ENCODE data around the gene PEX7. TPM values are rescaled to one million over a fixed set of nuclear protein-coding genes. Genes with fewer than 3 reads are reported as not detected.
"Not testable (repeated sequence)": the region's sequence is repeated elsewhere in the genome, so short reads cannot be mapped to it uniquely, and the experiment has no call there.

PEX7 gene
- total RNA-seq, 2 experiments from 2014 or later = 2.5 to 3.3 TPM

DNA sequence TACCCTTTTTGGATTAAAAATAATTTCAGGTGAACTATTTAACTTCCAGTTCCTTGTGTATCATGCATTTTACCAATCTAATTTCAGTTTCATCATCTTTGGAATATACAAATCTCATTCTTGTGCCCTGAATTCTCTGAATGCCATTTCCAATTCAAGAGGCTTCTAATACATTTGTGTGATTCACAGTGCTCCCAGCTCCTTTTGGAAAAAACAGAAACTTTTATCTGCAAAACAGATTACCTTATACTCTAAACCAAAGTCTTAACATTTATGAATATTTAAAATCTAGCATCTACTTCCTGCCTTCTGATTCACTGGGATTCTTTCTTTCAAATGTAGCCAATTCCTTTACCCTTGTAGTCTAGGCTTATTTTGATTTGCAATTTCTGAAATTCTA is 11.1 kb upstream of the PEX7 start:
- H3K4me1 Mint-ChIP-seq (ENCODE audit: low read depth) = peaks cover 3% of the 10 kb centered on the region
- no peak overlapping the region for H3K4me3 Mint-ChIP-seq
- no peak overlapping the region for H3K27ac Mint-ChIP-seq
- H3K9me3 Mint-ChIP-seq (ENCODE audit: insufficient read depth) = no peaks in the 10 kb centered on the region
- ATAC-seq (no peak), DNase-seq (no peak)
- CTCF ChIA-PET = interaction anchor here (0.7 to 1.2 kb wide), 4 partner anchors 19 to 220 kb away, joined by 3 to 11 read pairs (median 3); partner anchors contain the start of gene MAP3K5
- H3K27me3 Mint-ChIP-seq (ENCODE audit: low read depth) = no peaks in the 10 kb centered on the region
- POLR2A ChIA-PET = no interaction called here
- no peaks in the 10 kb centered on the region for H3K36me3 Mint-ChIP-seq (ENCODE audit: low read depth)

DNA sequence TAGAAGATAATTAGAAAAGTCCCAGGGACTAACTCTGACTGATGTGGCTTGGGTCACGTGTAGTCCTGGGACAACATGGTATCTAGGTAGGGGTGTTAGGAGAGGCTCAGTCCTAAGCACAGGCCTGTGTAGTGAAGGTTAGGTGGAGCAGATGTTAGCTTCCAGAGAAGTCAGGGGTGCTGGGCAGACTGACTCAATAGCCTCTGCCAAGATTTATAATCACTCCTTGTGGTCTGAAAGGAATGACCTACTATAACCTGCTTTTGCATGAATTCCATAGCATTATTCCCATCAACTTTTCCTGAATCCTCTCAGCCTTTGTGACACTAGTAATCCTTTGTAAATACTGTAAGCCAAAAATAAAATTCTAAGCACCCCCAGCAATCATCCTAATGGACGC is 10.2 kb upstream of the PEX7 start:
- Mint-ChIP-seq H3K4me3 (no peak overlapping the region), H3K4me1 (ENCODE audit: low read depth) (peaks cover 3% of the 10 kb centered on the region), H3K36me3 (ENCODE audit: low read depth) (no peaks in the 10 kb centered on the region), H3K27me3 (ENCODE audit: low read depth) (no peaks in the 10 kb centered on the region), H3K27ac (no peak overlapping the region), H3K9me3 (ENCODE audit: insufficient read depth) (no peaks in the 10 kb centered on the region)
- no peak for DNase-seq
- CTCF ChIA-PET = interaction anchor here (1.3 kb wide), 1 partner anchor 10 kb away, joined by 5 read pairs; the partner anchor contains the start of gene PEX7
- POLR2A ChIA-PET = no interaction called here
- no peak for ATAC-seq

DNA sequence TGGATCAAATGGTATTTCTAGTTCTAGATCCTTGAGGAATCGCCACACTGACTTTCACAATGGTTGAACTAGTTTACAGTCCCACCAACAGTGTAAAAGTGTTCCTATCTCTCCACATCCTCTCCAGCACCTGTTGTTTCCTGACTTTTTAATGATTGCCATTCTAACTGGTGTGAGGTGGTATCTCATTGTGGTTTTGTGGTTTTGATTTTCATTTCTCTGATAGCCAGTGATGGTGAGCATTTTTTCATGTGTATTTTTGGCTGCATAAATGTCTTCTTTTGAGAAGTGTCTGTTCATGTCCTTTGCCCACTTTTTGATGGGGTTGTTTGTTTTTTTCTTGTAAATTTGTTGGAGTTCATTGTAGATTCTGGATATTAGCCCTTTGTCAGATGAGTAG is 6.8 kb upstream of the PEX7 start:
- DNase-seq; H3K4me1 Mint-ChIP-seq (ENCODE audit: low read depth); POLR2A ChIA-PET; H3K9me3 Mint-ChIP-seq (ENCODE audit: insufficient read depth); ATAC-seq; H3K27me3 Mint-ChIP-seq (ENCODE audit: low read depth); H3K4me3 Mint-ChIP-seq; H3K36me3 Mint-ChIP-seq (ENCODE audit: low read depth); H3K27ac Mint-ChIP-seq; CTCF ChIA-PET: not testable (repeated sequence)

DNA sequence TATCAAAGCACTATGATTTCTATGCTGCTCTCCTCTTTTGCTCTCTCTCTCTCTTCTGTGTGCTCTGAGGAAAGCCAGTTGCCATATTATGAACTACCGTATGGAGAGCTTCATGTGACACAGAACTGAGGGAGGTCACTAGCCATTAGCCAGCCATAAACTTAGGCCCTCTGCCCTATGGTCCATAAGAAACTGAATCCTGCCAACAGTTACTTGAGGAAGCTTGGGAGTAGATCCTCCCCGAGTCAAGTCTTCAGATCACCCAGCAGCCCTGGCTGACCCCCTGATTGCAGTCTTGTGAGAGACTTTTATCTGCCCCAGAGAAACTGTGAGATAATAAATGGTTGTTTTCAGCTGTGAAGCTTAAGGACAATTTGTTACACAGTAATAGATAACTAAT is 5.7 kb upstream of the PEX7 start:
- Mint-ChIP-seq H3K4me1 (ENCODE audit: low read depth) (peaks cover 8% of the 10 kb centered on the region), H3K27me3 (ENCODE audit: low read depth) (peaks cover 7% of the 10 kb centered on the region), H3K9me3 (ENCODE audit: insufficient read depth) (no peaks in the 10 kb centered on the region), H3K36me3 (ENCODE audit: low read depth) (no peaks in the 10 kb centered on the region), H3K27ac (no peak overlapping the region), H3K4me3 (no peak overlapping the region)
- ChIA-PET POLR2A (no interaction called here), CTCF (interaction anchor here (0.8 kb wide), 1 partner anchor 173 kb away, joined by 4 read pairs; no protein-coding TSS in a partner anchor)
- DNase-seq (no peak), ATAC-seq (no peak)

DNA sequence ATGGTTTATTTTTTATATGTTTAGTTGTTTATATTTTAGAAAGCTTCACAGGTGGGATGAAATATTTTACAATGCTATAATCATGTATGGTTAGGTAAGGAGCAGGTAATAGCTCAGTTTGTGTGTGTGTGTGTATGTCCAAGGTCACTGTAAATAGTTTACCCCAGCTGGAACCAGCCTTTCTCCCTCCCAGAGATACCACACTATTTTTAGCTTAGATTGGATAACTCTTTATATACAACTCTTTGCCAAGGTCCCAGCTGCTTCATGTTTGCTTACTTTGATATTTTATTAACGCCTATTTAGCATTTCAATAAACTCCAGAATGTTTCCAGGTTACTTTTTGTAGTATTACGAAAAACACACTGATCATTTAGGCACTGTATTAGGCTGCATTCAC is 1.8 kb upstream of the PEX7 start:
- CTCF ChIA-PET = interaction anchor here (0.8 to 0.9 kb wide), 3 partner anchors 28 to 224 kb away, joined by 3 to 4 read pairs (median 3); partner anchors contain the start of gene MAP3K5
- Mint-ChIP-seq H3K9me3 (ENCODE audit: insufficient read depth) (no peaks in the 10 kb centered on the region), H3K27me3 (ENCODE audit: low read depth) (peaks cover 7% of the 10 kb centered on the region), H3K27ac (no peak overlapping the region), H3K4me1 (ENCODE audit: low read depth) (peaks cover 16% of the 10 kb centered on the region), H3K36me3 (ENCODE audit: low read depth) (no peaks in the 10 kb centered on the region), H3K4me3 (no peak overlapping the region)
- POLR2A ChIA-PET = no interaction called here
- ATAC-seq (no peak), DNase-seq (no peak)

DNA sequence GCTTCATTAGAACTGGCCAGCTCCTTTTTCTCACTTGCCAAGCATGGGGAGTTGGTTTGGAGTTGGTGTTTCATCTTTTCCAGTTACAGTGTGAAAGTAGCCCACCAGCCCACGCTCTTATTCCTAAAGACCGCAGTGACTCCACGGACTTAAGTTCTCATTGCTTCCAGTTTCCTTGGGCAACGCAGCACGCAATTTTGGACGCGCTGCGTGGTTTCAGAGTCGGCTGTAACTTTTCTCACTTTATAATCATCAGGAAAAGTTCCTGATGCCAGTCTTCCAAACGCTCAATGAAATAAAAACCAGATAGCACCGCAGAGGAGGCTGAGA is 381 bp upstream of the PEX7 start:
- Mint-ChIP-seq H3K27ac (peak overlapping the region; percentile 92), H3K9me3 (ENCODE audit: insufficient read depth) (no peaks in the 10 kb centered on the region), H3K27me3 (ENCODE audit: low read depth) (peaks cover 7% of the 10 kb centered on the region), H3K4me1 (ENCODE audit: low read depth) (peaks cover 14% of the 10 kb centered on the region), H3K36me3 (ENCODE audit: low read depth) (peaks cover 10% of the 10 kb centered on the region), H3K4me3 (peak overlapping the region; percentile 91)
- ATAC-seq = peak; percentile 2
- DNase-seq = no peak
- POLR2A ChIA-PET = interaction anchor here (0.9 kb wide), 1 partner anchor 30 kb away, joined by 3 read pairs; the partner anchor contains the start of gene MAP3K5
- CTCF ChIA-PET = interaction anchor here (0.6 to 1.7 kb wide), 4 partner anchors 9 to 177 kb away, joined by 3 to 8 read pairs (median 4); partner anchors contain the start of gene MAP3K5

DNA sequence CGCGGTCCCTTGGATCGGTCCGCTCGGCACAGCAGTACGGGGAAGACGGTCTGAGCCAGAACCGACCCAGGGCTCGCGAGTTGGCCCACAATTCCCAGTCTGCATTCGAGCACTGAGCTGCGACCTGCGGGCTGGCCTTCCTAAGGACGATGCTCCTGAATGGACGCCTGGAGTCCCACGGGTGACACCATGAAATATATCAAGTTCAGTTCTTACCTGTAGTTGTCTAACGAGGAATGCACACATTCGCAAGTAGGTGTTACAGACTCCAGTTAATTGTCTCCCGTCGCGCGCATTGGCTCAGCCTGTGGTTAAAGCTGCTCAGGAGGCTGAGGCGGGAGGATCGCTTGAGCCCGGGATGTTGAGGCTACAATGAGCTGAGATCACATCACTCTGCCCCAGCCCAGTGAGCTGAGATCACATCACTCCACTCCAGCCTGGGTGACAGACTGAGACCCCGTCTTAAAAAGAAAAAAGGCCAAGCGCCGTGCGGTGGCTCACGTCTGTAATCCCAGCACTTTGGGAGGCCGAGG is 802 bp downstream of the PEX7 start:
- POLR2A ChIA-PET = interaction anchor here (1.3 kb wide), 1 partner anchor 99 kb away, joined by 3 read pairs; the partner anchor contains the start of gene SLC35D3
- CTCF ChIA-PET = interaction anchor here (0.8 to 1.7 kb wide), 6 partner anchors 17 to 179 kb away, joined by 3 to 8 read pairs (median 4); partner anchors contain the start of gene MAP3K5
- peaks cover 10% of the 10 kb centered on the region for H3K36me3 Mint-ChIP-seq (ENCODE audit: low read depth)
- peaks cover 4% of the 10 kb centered on the region for H3K27me3 Mint-ChIP-seq (ENCODE audit: low read depth)
- H3K4me3 Mint-ChIP-seq = peak overlapping the region; percentile 91
- ATAC-seq (no peak), DNase-seq (no peak)
- peak overlapping the region; percentile 88 for H3K27ac Mint-ChIP-seq
- no peaks in the 10 kb centered on the region for H3K9me3 Mint-ChIP-seq (ENCODE audit: insufficient read depth)
- peaks cover 16% of the 10 kb centered on the region for H3K4me1 Mint-ChIP-seq (ENCODE audit: low read depth)

DNA sequence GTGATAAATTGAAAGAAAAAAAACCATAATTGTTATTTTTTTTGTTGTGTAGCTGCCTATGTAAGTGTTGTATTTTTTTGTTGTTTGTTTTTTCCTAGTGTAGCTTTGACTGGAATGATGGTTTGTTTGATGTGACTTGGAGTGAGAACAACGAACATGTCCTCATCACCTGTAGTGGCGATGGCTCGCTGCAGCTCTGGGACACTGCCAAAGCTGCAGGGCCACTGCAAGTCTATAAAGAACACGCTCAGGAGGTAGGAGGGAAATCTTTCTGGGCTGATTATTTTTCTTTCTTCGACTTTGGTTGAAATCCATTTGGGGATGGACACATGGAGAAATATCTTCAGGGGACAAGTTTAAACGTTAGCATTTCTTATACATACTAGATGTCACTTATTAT is 3.8 kb downstream of the PEX7 start:
- no peak overlapping the region for H3K27ac Mint-ChIP-seq
- ATAC-seq = no peak
- H3K36me3 Mint-ChIP-seq (ENCODE audit: low read depth) = peaks cover 23% of the 10 kb centered on the region
- peaks cover 19% of the 10 kb centered on the region for H3K4me1 Mint-ChIP-seq (ENCODE audit: low read depth)
- no peaks in the 10 kb centered on the region for H3K27me3 Mint-ChIP-seq (ENCODE audit: low read depth)
- H3K4me3 Mint-ChIP-seq = no peak overlapping the region
- H3K9me3 Mint-ChIP-seq (ENCODE audit: insufficient read depth) = peaks cover 9% of the 10 kb centered on the region
- CTCF ChIA-PET = no interaction called here
- POLR2A ChIA-PET = no interaction called here
- DNase-seq = no peak

DNA sequence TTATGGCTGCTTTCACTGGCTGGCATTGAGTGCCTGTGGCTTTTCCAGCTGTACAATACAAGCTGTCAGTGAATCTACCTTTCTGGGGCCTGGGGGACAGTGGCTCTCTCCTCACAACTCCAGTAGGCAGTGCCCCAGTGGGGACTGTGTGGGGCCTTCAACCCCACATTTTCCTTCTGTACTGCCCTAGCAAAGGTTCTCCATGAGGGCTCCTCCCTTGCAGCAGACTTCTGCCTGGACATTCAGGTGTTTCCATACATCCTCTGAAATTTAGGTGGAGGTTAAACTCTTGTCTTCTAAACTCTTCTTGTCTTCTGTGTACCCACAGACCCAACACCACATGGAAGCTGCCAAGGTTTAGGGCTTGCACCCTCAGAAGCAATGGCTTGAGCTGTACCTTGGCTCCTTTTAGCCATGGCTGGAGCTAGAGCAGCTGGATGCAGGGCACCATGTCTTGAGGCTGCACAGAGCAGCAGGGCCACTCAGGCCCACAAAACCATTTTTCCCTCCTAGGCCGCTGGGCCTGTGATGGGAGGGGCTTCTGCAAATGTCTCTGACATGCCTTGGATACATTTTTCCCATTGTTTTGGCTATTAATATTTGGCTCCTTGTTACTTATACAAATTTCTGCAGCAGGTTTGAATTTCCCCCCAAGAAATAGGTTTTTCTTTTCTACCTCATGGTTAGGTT is 9.6 kb downstream of the PEX7 start:
- H3K4me1 Mint-ChIP-seq (ENCODE audit: low read depth) = peaks cover 6% of the 10 kb centered on the region
- no peak for ATAC-seq
- no peak overlapping the region for H3K4me3 Mint-ChIP-seq
- H3K27me3 Mint-ChIP-seq (ENCODE audit: low read depth) = no peaks in the 10 kb centered on the region
- peaks cover 22% of the 10 kb centered on the region for H3K9me3 Mint-ChIP-seq (ENCODE audit: insufficient read depth)
- CTCF ChIA-PET = interaction anchor here (1.4 kb wide), 1 partner anchor 22 kb away, joined by 3 read pairs; no protein-coding TSS in a partner anchor
- no peak for DNase-seq
- peaks cover 37% of the 10 kb centered on the region for H3K36me3 Mint-ChIP-seq (ENCODE audit: low read depth)
- POLR2A ChIA-PET = no interaction called here
- no peak overlapping the region for H3K27ac Mint-ChIP-seq

DNA sequence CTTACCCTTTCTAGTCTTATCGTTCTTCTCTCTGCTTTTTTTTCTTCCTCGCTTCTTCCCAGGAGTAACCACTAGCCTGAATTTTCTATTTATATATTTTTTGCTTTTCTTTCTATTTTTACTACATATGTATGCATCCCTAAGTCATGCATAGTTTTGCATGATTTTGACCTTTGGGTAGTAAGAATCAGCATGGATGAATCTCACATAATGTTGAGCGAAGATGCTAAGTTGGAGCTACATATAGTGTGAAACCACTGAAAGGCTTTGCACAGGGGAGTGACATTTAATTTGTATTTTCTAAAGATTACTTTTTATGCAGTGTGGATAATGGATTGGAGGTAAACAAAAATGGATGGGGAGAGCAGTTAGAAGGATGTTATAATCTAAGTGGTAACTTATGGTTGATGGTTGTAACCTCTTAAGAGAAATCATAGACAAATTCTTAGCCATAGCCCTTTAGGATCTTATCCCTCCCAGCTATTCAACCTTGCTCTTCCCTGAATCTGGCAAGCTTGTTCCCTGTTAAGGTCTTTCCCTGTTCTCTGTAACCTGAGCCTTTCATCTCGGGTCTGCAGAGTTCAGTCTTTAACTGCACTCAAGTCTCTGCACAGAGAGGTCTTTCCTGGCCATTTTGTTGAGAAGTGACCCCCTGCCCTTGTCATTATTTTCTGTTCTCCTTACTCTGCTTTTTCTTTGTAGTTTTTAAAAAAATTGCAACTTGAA is 18.0 kb downstream of the PEX7 start:
- ChIA-PET POLR2A (interaction anchor here (0.8 kb wide), 1 partner anchor 31 kb away, joined by 3 read pairs; no protein-coding TSS in a partner anchor), CTCF (interaction anchor here (1.3 kb wide), 1 partner anchor 17 kb away, joined by 3 read pairs; no protein-coding TSS in a partner anchor)
- no peaks in the 10 kb centered on the region for H3K36me3 Mint-ChIP-seq (ENCODE audit: low read depth)
- H3K27ac Mint-ChIP-seq = no peak overlapping the region
- H3K27me3 Mint-ChIP-seq (ENCODE audit: low read depth) = no peaks in the 10 kb centered on the region
- no peak overlapping the region for H3K4me3 Mint-ChIP-seq
- no peaks in the 10 kb centered on the region for H3K4me1 Mint-ChIP-seq (ENCODE audit: low read depth)
- H3K9me3 Mint-ChIP-seq (ENCODE audit: insufficient read depth) = no peaks in the 10 kb centered on the region
- ATAC-seq (no peak), DNase-seq (no peak)

DNA sequence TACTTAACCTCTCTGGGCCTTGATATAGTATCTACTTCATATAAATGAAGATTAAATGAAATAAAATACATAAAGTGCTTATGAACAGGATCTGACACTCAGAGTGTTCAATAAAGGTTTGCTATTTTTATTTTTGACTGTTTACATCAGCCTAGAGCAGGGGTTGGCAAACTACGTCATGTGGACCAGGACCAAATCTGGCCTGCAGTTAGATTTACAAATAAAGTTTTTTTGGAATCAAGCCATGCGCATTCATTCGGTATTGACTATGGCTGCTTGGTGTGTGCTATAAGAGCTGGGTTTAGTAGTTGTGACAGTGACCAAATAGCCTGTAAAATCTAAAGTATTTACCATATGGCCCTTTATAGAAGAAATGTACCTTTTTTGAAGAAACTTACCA is 20.8 kb downstream of the PEX7 start:
- H3K27ac Mint-ChIP-seq = no peak overlapping the region
- no peak for DNase-seq
- H3K27me3 Mint-ChIP-seq (ENCODE audit: low read depth) = no peaks in the 10 kb centered on the region
- H3K36me3 Mint-ChIP-seq (ENCODE audit: low read depth) = peaks cover 11% of the 10 kb centered on the region
- no peaks in the 10 kb centered on the region for H3K9me3 Mint-ChIP-seq (ENCODE audit: insufficient read depth)
- ChIA-PET CTCF (interaction anchor here (1.3 kb wide), 1 partner anchor 16 kb away, joined by 4 read pairs; no protein-coding TSS in a partner anchor), POLR2A (no interaction called here)
- ATAC-seq = no peak
- H3K4me3 Mint-ChIP-seq = no peak overlapping the region
- peaks cover 1% of the 10 kb centered on the region for H3K4me1 Mint-ChIP-seq (ENCODE audit: low read depth)

DNA sequence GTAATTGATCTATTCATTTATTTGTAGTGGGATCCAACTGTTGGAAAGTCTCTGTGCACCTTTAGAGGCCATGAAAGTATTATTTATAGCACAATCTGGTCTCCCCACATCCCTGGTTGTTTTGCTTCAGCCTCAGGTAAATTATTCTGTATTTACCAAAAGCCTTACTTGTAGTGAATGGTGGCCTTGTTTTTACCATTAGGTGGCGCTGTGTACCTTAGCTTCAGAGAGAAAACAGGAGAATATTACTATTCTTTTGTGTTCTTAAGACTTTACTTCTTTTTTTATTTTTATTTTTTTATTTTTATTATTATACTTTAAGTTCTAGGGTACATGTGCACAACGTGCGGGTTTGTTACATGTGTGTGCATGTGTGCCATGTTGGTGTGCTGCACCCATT is 23.7 kb downstream of the PEX7 start:
- H3K27me3 Mint-ChIP-seq (ENCODE audit: low read depth) = no peaks in the 10 kb centered on the region
- peak; percentile 65 for DNase-seq
- H3K27ac Mint-ChIP-seq = no peak overlapping the region
- ChIA-PET POLR2A (no interaction called here), CTCF (interaction anchor here (1.5 kb wide), 1 partner anchor 79 kb away, joined by 4 read pairs; no protein-coding TSS in a partner anchor)
- peaks cover 27% of the 10 kb centered on the region for H3K36me3 Mint-ChIP-seq (ENCODE audit: low read depth)
- no peak overlapping the region for H3K4me3 Mint-ChIP-seq
- no peaks in the 10 kb centered on the region for H3K9me3 Mint-ChIP-seq (ENCODE audit: insufficient read depth)
- peaks cover 1% of the 10 kb centered on the region for H3K4me1 Mint-ChIP-seq (ENCODE audit: low read depth)
- ATAC-seq = no peak
